GM21576 (cell line): ENCODE measurements around the gene IDI2.
"Not testable (repeated sequence)": the region's sequence is repeated elsewhere in the genome, so short reads cannot be mapped to it uniquely, and the experiment has no call there.

Experiments used
- ATAC-seq: cut with Tn5 transposase; IDR thresholded peaks from one replicate; pipeline ENCODE4 v1.9.1; 2021; ENCODE audit warnings: mild to moderate bottlenecking, moderate library complexity; ENCODE audit not compliant: unreplicated experiment

The IDI2 gene

GRCh38 chr10:1048349-1048731 is 22.7 kb upstream of the IDI2 start:
- no peak for ATAC-seq

- ATAC-seq, result no peak
Observed at GRCh38 chr10:1047937-1048336, 22.3 kb upstream of the IDI2 start.

DNA sequence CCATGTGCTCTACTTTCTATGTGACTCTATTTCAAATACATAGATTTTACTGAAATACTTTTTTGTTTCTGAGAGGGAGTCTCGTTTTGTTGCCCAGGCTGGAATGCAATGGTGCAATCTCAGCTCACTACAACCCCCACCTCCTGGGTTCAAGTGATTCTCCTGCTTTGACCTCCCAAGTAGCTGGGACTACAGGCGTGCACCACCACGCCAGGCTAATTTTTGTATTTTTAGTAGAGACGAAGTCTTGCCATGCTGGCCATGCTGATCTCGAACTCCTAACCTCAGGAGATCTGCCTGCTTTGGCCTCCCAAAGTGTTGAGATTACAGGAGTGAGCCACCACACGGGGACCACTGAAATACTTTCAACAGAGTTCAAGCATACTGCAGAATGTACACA is 19.8 kb upstream of the IDI2 start:
- no peak for ATAC-seq

DNA sequence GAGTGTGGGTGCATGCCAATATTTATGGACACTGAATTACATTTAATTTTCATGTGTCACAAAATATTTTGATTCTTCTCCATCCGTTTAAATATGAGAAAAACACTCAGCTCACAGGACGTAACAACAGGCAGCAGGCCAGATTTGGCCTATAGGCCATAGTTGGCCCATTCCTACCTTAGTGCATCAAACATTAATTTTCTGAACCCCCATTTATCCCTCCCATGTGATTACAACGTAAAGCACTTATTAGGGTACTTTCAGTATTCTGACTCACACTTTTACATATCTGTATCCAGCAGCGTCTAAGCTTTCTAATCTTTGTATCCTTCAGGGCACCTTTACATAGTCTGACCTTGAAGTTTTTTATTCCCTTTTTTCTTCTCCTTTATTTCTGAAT is 19.3 kb upstream of the IDI2 start:
- no peak for ATAC-seq

DNA sequence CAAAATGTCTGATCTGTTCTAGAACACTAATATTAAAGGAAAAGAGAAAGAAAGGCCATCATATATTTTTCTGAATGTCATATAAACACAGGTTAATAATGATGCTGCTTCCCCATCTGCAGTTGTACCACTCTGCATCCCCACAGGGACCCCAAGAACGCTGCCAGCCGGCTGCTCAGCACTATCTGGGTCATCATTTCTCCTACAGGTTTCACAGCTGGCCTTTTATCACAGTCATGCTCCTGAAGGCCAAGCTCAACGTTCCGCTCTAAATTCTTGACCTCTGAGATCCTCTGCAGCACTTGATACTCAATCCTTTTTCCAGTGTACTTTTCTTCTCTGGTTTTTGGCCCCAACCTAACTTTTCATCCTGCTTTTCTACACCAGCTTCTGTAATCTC is 18.5 kb upstream of the IDI2 start:
- ATAC-seq, result no peak

DNA sequence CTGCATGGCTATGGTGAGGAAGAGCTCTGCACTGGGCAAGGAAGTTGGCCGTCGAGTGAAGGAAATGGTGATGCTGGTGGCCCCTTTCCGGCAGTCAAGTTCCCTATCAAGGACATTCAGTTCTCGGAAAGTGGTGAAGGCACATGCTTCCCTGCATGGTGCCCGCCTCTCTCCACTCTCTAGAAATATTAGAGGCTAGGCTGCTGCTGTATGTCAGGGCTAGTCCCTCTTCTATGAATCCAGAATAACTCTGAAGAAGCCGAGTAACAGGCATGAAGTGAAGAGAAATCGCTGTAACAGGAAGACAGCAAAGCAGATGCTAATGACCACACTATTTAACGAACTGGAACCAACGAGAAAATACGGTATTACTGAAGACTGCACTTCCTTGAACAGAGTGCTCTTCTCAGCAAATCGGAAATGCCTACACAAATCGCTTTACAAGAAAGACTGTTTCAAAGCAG is 17.9 kb upstream of the IDI2 start:
- ATAC-seq, result peak; percentile 57

GRCh38 chr10:1041514-1041913 is 15.9 kb upstream of the IDI2 start:
- ATAC-seq, result no peak

- ATAC-seq, result no peak
Observed at GRCh38 chr10:1040133-1040532, 14.5 kb upstream of the IDI2 start.

DNA sequence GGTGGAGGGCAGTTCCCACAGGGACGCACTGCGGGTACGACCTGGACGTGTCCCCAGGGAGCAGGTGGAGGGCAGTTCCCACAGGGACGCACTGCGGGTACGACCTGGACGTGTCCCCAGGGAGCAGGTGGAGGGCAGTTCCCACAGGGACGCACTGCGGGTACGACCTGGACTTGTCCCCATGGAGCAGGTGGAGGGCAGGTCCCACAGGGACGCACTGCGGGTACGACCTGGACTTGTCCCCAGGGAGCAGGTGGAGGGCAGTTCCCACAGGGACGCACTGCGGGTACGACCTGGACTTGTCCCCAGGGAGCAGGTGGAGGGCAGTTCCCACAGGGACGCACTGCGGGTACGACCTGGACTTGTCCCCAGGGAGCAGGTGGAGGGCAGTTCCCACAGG is 13.1 kb upstream of the IDI2 start:
- not testable (repeated sequence) for ATAC-seq

DNA sequence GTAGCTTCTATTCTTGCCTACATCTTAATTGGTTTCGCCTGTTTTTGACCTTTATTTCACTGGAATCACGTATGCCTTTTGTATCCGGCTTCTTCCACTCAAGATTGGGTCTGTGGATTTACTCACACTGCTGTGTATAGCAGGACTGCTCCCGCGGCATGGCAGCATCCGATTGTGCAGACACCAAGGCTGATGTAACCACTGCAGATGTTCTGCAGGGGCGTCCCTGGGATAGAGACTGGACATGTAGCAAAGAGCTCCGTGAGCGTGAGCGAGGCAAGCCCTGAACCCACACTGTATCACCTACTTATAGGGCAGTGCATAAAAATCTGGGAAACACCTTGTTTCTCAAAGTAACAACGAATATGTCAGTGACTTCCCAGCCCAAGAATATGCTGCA is 11.4 kb upstream of the IDI2 start:
- no peak for ATAC-seq

- peak; percentile 78 for ATAC-seq
Observed at GRCh38 chr10:1036341-1036791, 10.7 kb upstream of the IDI2 start.

DNA sequence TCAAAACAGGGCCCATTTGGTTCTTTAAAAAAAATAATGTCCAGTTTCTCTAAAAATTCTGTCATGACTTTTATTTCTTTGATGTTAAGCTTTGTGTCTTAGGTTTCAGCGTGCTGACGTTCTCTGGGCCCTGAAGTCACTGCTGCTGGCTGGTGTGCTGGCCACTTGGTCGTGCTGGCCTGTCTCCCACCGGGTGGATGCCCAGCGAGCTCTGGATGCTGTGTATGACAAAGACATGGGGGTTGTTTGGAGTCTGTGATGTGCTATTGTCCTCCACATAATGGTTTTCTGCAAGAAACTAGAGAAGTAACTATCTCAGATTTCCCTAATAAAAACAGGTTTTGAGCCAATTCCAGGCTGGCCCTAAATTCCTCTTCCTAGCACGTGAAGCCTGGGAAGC is 9.5 kb upstream of the IDI2 start:
- ATAC-seq, result no peak

DNA sequence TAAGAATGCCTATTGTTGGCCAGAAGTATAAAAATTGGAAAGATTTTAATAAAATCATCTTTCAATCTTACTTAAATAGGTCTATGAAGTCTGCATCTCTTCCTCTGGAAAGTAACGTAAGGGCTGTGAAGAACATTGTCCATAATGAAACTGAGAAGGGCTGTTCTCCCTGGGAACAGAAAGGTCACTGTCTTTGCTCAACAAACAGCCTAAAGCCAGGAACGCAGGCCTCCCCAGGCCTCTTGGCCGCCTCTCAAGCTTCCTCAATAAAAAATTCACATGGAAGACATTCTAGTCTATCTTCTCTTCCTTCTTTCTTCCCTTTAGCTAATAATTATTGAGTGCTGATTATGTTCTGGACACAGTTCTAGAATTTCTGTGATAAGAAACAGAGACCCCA is 9.1 kb upstream of the IDI2 start:
- no peak for ATAC-seq

GRCh38 chr10:1033601-1034000 is 7.9 kb upstream of the IDI2 start:
- ATAC-seq, result no peak

DNA sequence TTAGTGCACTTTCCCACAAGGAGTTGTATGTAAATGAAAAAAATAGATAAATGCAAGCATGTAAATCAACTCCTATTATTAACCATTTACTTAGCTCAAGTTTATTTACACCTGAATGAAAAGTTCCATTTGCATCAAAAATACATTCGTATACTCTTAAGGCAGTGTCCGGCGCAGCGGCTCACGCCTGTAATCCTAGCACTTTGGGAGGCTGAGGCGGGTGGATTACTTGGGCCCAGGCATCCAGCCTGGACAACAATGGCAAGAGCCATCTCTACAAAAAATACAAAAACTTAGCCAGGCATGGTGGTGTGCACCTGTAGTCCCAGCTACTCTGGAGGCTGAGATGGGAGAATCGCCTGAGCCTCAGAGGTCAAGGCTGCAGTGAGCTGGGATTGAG is 4.2 kb upstream of the IDI2 start:
- ATAC-seq, result no peak

- no peak for ATAC-seq
Observed at GRCh38 chr10:1026578-1026977, 919 bp upstream of the IDI2 start.

- ATAC-seq, result no peak
Observed at GRCh38 chr10:1024103-1024502, 1.6 kb downstream of the IDI2 start.

DNA sequence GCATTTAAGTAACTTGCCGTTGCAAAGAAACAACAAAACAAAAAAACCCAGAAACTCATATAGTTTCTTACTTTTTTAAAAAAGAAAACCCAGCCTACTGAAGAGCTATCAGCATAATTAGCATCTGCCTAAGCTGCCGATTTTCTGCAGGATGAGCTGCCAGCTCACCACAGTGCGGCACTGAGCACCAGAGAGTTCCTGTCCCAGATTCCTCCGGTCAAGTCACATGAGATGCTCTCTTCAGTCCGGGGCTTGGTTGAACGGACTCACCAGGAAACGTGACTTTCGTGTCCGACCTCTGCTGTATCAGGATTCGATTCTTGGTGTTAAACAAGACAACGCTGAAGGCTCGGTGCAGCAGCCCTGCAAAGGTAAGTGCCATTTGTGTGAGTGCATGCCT is 3.2 kb downstream of the IDI2 start:
- no peak for ATAC-seq

DNA sequence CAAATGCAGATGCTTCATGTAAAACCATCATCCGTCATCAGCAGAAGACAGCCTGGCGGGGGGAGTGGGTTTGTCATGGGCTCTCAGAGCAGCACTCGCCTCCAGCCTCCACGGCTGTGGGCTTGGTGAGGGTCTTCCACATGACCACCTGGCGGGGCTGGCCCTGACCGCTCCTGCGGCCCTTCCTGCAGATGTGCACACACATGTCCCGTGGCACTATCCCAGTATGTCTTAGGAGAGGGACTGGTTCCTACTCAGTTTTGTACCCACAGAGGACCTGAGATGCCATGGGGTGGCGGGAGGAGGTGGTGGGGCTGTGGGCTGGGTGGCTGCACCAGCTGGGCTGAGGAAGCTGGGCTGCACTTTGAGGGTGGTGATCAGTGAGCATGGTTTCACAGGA is 4.7 kb downstream of the IDI2 start:
- ATAC-seq, result no peak

GRCh38 chr10:1020460-1020859 is 5.2 kb downstream of the IDI2 start:
- ATAC-seq, result no peak

- ATAC-seq, result no peak
Observed at GRCh38 chr10:1019362-1019761, 6.3 kb downstream of the IDI2 start.

DNA sequence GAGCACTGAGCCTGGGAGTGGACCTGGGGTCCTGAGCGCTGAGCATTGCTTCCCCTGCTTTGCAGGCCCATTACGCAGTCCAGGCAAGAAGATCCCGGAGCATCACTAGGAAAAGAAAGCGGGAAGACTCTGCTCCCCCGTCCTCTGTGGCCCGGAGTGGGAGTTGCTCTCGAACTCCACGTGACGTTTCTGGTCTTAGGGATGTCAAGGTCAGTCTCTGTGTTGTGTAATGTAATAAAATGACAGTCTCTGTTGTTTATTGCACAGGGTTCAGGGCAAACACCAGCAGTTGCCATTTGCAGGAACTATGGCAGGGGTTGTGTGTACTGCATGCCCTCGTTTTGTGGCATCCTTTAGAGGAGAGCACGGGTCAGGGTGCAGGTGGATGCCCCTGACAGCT is 10.0 kb downstream of the IDI2 start:
- ATAC-seq, result no peak

GRCh38 chr10:1011696-1012095 is 14.0 kb downstream of the IDI2 start:
- no peak for ATAC-seq

- ATAC-seq, result no peak
Observed at GRCh38 chr10:1010703-1011102, 15.0 kb downstream of the IDI2 start.
